Measurements from ENCODE around the gene SAMD4B. TPM values are rescaled to one million over a fixed set of nuclear protein-coding genes. Genes with fewer than 3 reads are reported as not detected.

SAMD4B gene
- total RNA-seq, 1 donor from 2014 or later = 158 TPM

DNA sequence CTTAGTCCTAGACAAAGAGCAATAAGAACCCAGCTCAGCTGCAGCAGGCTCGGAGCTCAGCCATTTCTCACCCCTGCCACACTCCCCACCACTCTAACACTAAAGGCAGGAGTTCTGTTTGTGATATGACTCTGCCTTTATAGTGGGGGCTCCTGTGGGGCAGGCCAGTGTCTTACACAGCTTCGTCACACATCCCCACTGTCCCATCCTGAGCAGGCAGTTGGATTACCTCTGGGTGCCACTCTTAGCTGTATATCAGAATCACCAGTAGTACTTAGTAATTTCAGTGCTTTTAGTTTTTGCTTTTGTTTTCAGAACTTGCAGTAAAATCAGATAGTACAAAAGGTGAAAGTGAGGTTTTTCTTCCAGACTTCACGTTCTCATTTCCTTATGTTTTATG, 16.8 kb downstream of the SAMD4B start:
- Mint-ChIP-seq H3K4me3 (no peak overlapping the region), H3K36me3 (ENCODE audit: low read depth) (peaks cover 12% of the 10 kb centered on the region), H3K4me1 (no peaks in the 10 kb centered on the region), H3K27me3 (ENCODE audit: low read depth) (no peaks in the 10 kb centered on the region), H3K27ac (ENCODE audit: unreplicated experiment) (no peak overlapping the region), H3K9me3 (no peaks in the 10 kb centered on the region)
- DNase-seq (ENCODE audit: low read depth, low spot score) = no peak
- no peak for TF ChIP-seq CTCF (conservative IDR thresholded peaks at IDR 0.05)

DNA sequence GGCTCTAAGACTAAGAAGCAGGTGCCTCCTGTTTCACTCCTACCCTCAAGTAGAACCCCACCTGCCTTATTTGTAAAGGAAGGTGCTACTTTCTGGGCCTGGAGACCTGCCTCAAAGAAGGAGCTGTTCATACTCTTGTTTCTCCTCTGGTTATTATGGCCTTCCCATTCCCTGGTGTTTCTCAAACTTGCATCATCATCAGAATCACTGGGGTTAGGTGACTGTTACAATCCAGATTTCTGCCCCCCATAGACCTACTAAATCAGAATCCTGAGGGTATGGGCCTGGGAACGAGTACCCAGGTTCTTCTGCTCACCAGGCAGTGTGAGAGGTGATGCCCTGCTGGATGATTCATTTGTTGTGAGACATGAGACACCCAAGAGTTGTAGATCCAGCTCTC, 18.4 kb downstream of the SAMD4B start:
- no peak overlapping the region for H3K4me3 Mint-ChIP-seq
- DNase-seq (ENCODE audit: low read depth, low spot score) = no peak
- no peak overlapping the region for H3K27ac Mint-ChIP-seq (ENCODE audit: unreplicated experiment)
- no peaks in the 10 kb centered on the region for H3K9me3 Mint-ChIP-seq
- H3K36me3 Mint-ChIP-seq (ENCODE audit: low read depth) = peaks cover 15% of the 10 kb centered on the region
- H3K4me1 Mint-ChIP-seq = no peaks in the 10 kb centered on the region
- H3K27me3 Mint-ChIP-seq (ENCODE audit: low read depth) = no peaks in the 10 kb centered on the region
- TF ChIP-seq CTCF (conservative IDR thresholded peaks at IDR 0.05) = no peak

GRCh38 chr19:39362682-39363657, 20.7 kb downstream of the SAMD4B start:
- Mint-ChIP-seq H3K9me3 (no peaks in the 10 kb centered on the region), H3K4me1 (no peaks in the 10 kb centered on the region), H3K4me3 (no peak overlapping the region), H3K27ac (ENCODE audit: unreplicated experiment) (peak overlapping the region; percentile 75), H3K36me3 (ENCODE audit: low read depth) (peaks cover 6% of the 10 kb centered on the region), H3K27me3 (ENCODE audit: low read depth) (no peaks in the 10 kb centered on the region)
- no peak for TF ChIP-seq CTCF (conservative IDR thresholded peaks at IDR 0.05)
- DNase-seq (ENCODE audit: low read depth, low spot score) = no peak

- no peaks in the 10 kb centered on the region for H3K9me3 Mint-ChIP-seq
- no peak overlapping the region for H3K27ac Mint-ChIP-seq (ENCODE audit: unreplicated experiment)
- no peaks in the 10 kb centered on the region for H3K4me1 Mint-ChIP-seq
- no peak for DNase-seq (ENCODE audit: low read depth, low spot score)
- no peak overlapping the region for H3K4me3 Mint-ChIP-seq
- no peak for TF ChIP-seq CTCF (conservative IDR thresholded peaks at IDR 0.05)
- H3K36me3 Mint-ChIP-seq (ENCODE audit: low read depth) = peaks cover 8% of the 10 kb centered on the region
- no peaks in the 10 kb centered on the region for H3K27me3 Mint-ChIP-seq (ENCODE audit: low read depth)
These were observed 21.8 kb downstream of the SAMD4B start for GRCh38 chr19:39363901-39364457.

DNA sequence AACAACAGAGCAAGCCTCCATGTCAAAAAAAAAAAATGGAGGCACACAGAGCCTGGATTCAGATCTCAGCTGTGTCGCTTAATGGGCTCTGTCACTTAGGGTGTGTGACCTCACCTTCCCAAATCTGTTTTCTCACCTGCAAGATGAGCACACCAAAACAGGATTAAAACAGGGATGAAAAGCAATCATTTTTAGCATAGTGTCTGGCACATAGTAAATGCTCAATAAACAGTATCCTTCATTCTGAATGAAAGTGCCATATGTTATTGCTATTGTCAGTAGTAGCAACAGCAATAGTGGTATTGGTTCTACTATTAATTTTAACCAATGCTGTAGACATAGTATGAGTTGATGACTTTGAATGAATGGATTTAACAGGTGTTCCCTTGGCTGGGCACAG, 23.3 kb downstream of the SAMD4B start:
- no peak overlapping the region for H3K4me3 Mint-ChIP-seq
- no peak for DNase-seq (ENCODE audit: low read depth, low spot score)
- no peaks in the 10 kb centered on the region for H3K9me3 Mint-ChIP-seq
- peaks cover 12% of the 10 kb centered on the region for H3K36me3 Mint-ChIP-seq (ENCODE audit: low read depth)
- no peak overlapping the region for H3K27ac Mint-ChIP-seq (ENCODE audit: unreplicated experiment)
- H3K4me1 Mint-ChIP-seq = no peaks in the 10 kb centered on the region
- no peak for TF ChIP-seq CTCF (conservative IDR thresholded peaks at IDR 0.05)
- H3K27me3 Mint-ChIP-seq (ENCODE audit: low read depth) = no peaks in the 10 kb centered on the region
